Caco-2 (cell line): ENCODE results near the gene DSCAML1. TPM values are rescaled to one million over a fixed set of nuclear protein-coding genes. Genes with fewer than 3 reads are reported as not detected.

ENCODE experiments used
- BruUV-seq: library from RNA; stranded (reverse); fragments of 400-500 nt; replicated peaks from 2 replicates; lab custom pipeline; 2021; lab: Mats Ljungman, UMichigan
- CTCF ChIA-PET: fragments of 300-600 bp; sonication (Branson Sonifier 250); formaldehyde crosslinking; loops from one replicate; lab custom pipeline; 2022; ENCODE audit warnings: antibody characterized with exemption; lab: Charles Lee
- POLR2A ChIA-PET: fragments of 300-600 bp; sonication (Branson Sonifier 250); formaldehyde crosslinking; loops from one replicate; lab custom pipeline; 2022; ENCODE audit warnings: antibody characterized with exemption; lab: Charles Lee
- DNase-seq, 2 experiments: peaks; one replicate each; pipeline versions ENCODE4 v3.0.0 to v3.0.0-alpha.2; 2020 to 2022
- H3K27me3 ChIP-seq: replicated peaks from 2 replicates; pipeline ENCODE4 v1.6.0; 2011; ENCODE audit warnings: low read length; ENCODE audit not compliant: control insufficient read depth, insufficient read depth
- H3K36me3 ChIP-seq: 2 replicates; pipeline ENCODE4 v1.5.1; 2011; ENCODE audit warnings: low read length; ENCODE audit not compliant: control insufficient read depth, insufficient read depth
- H3K4me1 ChIP-seq: fragments of 250-450 bp; sonication (Bioruptor Pico); 2 replicates; pipeline ENCODE4 v1.5.1; 2020; ENCODE audit warnings: mild to moderate bottlenecking
- H3K4me3 ChIP-seq: 2 replicates; pipeline ENCODE4 v1.5.1; 2011; ENCODE audit warnings: low read depth, mild to moderate bottlenecking, control low read depth, low read length
- H3K9me3 ChIP-seq: fragments of 250-450 bp; sonication (Bioruptor Pico); 2 replicates; pipeline ENCODE4 v1.5.1; 2020; ENCODE audit warnings: mild to moderate bottlenecking, moderate library complexity
- H3K27ac Mint-ChIP-seq: one replicate; pipeline ENCODE4 v1.8.0; 2022; ENCODE audit warnings: mixed read lengths; ENCODE audit not compliant: unreplicated experiment
- H3K27me3 Mint-ChIP-seq: one replicate; pipeline ENCODE4 v1.8.0; 2022; ENCODE audit warnings: mixed read lengths; ENCODE audit not compliant: insufficient read depth, unreplicated experiment
- H3K36me3 Mint-ChIP-seq: one replicate; pipeline ENCODE4 v1.8.0; 2022; ENCODE audit warnings: mild to moderate bottlenecking, mixed read lengths; ENCODE audit not compliant: insufficient read depth, unreplicated experiment
- H3K4me1 Mint-ChIP-seq: one replicate; pipeline ENCODE4 v1.8.0; 2022; ENCODE audit warnings: low read depth, mixed read lengths; ENCODE audit not compliant: unreplicated experiment
- H3K4me3 Mint-ChIP-seq: one replicate; pipeline ENCODE4 v1.8.0; 2022; ENCODE audit warnings: mild to moderate bottlenecking, moderate library complexity, mixed read lengths; ENCODE audit not compliant: unreplicated experiment
- H3K9me3 Mint-ChIP-seq: one replicate; pipeline ENCODE4 v1.8.0; 2022; ENCODE audit warnings: mixed read lengths; ENCODE audit not compliant: unreplicated experiment
- intact Hi-C: fragments of 100-400 bp; cut with micrococcal nuclease; formaldehyde crosslinking; loops from one replicate; pipeline ENCODE4 v1.10.0; 2022; ENCODE audit not compliant: unreplicated experiment
- total RNA-seq: library from RNA; stranded (reverse); gene quantifications from 2 replicates; pipeline ENCODE4 v1.2.3, GENCODE V29; 2022
- TF ChIP-seq, protein P1 (sequence below), 2 experiments: fragments of 200-600 bp in 1 of 2; IDR thresholded peaks; 1 replicate in 1 of 2; 2 replicates in 1 of 2; pipeline versions ENCODE4 v1.5.1 to v1.8.0; 2011 to 2022; ENCODE audit warnings: antibody characterized with exemption in 1 of 2, control low read depth in 1 of 2, inconsistent platforms in 1 of 2, low read depth in 1 of 2, low read length in 1 of 2, mild to moderate bottlenecking in 1 of 2, moderate library complexity in 1 of 2; ENCODE audit not compliant: insufficient read depth in 1 of 2, severe bottlenecking in 1 of 2, unreplicated experiment in 1 of 2

DSCAML1 gene
- total RNA-seq, 1 experiment from 2014 or later, result not detected

DNA sequence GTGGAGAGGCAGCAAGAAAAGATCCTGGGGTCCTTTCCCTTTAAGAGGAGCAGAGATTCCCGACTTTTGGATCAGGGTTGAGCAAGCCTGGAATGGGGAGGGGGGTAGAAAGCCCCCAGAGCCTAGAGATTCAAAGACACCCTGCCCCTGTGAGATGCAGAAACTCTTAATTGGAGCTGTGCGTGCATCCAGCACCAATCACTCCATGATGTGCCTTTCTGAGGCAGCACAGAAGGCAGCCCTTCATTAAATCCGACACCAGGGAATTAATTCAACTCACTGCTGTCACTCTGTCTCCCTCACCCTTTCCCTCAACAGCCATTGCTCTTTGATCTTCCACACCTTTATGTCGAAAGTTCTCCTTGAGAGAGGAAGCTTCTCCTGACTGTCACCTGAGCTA lies 43.0 kb downstream of the DSCAML1 start:
- Mint-ChIP-seq H3K36me3 (no peaks in the 10 kb centered on the region), H3K4me3 (no peak overlapping the region), H3K4me1 (peaks cover 5% of the 10 kb centered on the region), H3K27me3 (peaks cover 11% of the 10 kb centered on the region), H3K27ac (no peak overlapping the region), H3K9me3 (no peaks in the 10 kb centered on the region)
- H3K36me3 ChIP-seq, result no peaks in the 10 kb centered on the region
- TF ChIP-seq, protein P1, sequence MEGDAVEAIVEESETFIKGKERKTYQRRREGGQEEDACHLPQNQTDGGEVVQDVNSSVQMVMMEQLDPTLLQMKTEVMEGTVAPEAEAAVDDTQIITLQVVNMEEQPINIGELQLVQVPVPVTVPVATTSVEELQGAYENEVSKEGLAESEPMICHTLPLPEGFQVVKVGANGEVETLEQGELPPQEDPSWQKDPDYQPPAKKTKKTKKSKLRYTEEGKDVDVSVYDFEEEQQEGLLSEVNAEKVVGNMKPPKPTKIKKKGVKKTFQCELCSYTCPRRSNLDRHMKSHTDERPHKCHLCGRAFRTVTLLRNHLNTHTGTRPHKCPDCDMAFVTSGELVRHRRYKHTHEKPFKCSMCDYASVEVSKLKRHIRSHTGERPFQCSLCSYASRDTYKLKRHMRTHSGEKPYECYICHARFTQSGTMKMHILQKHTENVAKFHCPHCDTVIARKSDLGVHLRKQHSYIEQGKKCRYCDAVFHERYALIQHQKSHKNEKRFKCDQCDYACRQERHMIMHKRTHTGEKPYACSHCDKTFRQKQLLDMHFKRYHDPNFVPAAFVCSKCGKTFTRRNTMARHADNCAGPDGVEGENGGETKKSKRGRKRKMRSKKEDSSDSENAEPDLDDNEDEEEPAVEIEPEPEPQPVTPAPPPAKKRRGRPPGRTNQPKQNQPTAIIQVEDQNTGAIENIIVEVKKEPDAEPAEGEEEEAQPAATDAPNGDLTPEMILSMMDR (IDR thresholded peaks at IDR 0.05; ENCODE audit: insufficient read depth in 1 of 2, low read depth in 1 of 2, low read length in 1 of 2, severe bottlenecking in 1 of 2, unreplicated experiment in 1 of 2), result no peak
- intact Hi-C loops, result no loop called here
- H3K4me1 ChIP-seq, result no peaks in the 10 kb centered on the region
- CTCF ChIA-PET, result interaction anchor here (1.6 kb wide), 1 partner anchor 328 kb away, joined by 4 read pairs; no protein-coding TSS in a partner anchor
- no TSS peak for BruUV-seq
- no peaks in the 10 kb centered on the region for H3K9me3 ChIP-seq
- H3K27me3 ChIP-seq, result no peaks in the 10 kb centered on the region; the same call in 1 of the 2 replicates
- H3K4me3 ChIP-seq, result no peak overlapping the region
- POLR2A ChIA-PET, result no interaction called here
- no peak for DNase-seq

GRCh38 chr11:117752721-117753237 lies 44.2 kb downstream of the DSCAML1 start:
- peaks cover 7% of the 10 kb centered on the region for H3K4me1 Mint-ChIP-seq
- H3K4me3 Mint-ChIP-seq, result no peak overlapping the region
- no peaks in the 10 kb centered on the region for H3K9me3 Mint-ChIP-seq
- ChIA-PET POLR2A (no interaction called here), CTCF (interaction anchor here (1.1 kb wide), 1 partner anchor 327 kb away, joined by 3 read pairs; no protein-coding TSS in a partner anchor)
- no peaks in the 10 kb centered on the region; the same call in 1 of the 2 replicates for H3K27me3 ChIP-seq
- H3K9me3 ChIP-seq, result no peaks in the 10 kb centered on the region
- no peak overlapping the region for H3K4me3 ChIP-seq
- intact Hi-C loops, result no loop called here
- no peaks in the 10 kb centered on the region for H3K4me1 ChIP-seq
- no peaks in the 10 kb centered on the region for H3K36me3 ChIP-seq
- TF ChIP-seq, protein P1 (IDR thresholded peaks at IDR 0.05; ENCODE audit: insufficient read depth in 1 of 2, low read depth in 1 of 2, low read length in 1 of 2, severe bottlenecking in 1 of 2, unreplicated experiment in 1 of 2), result no peak
- DNase-seq, result no peak
- BruUV-seq, result no TSS peak
- H3K27ac Mint-ChIP-seq, result no peak overlapping the region
- H3K27me3 Mint-ChIP-seq, result peaks cover 11% of the 10 kb centered on the region
- no peaks in the 10 kb centered on the region for H3K36me3 Mint-ChIP-seq

DNA sequence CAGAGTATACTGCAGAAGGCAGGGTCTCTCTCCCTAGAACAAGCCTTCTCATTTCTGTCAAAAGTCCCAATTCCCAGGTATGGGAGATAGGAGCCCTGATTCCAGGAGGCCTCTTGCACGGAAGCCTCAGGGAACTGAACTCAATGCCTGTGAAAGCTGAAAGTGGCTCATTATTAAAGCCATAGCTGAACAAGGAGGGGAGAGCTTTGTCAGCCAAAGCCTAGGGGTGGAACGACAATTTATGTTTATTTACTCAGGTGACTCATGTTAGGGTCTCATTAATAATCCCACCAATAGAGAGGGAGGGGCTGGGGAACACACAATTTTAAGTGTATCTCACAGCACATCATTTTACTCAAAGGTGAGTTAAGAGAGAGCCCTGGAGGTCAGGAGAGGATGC lies 44.9 kb downstream of the DSCAML1 start:
- POLR2A ChIA-PET, result no interaction called here
- CTCF ChIA-PET, result interaction anchor here (1.1 kb wide), 1 partner anchor 326 kb away, joined by 3 read pairs; no protein-coding TSS in a partner anchor
- peaks cover 11% of the 10 kb centered on the region for H3K27me3 Mint-ChIP-seq

More for the DNA sequence above, 44.9 kb downstream of the DSCAML1 start:
- Mint-ChIP-seq H3K4me1 (peaks cover 7% of the 10 kb centered on the region), H3K27ac (no peak overlapping the region), H3K36me3 (no peaks in the 10 kb centered on the region), H3K9me3 (no peaks in the 10 kb centered on the region), H3K4me3 (no peak overlapping the region)
- BruUV-seq, result no TSS peak
- TF ChIP-seq, protein P1 (IDR thresholded peaks at IDR 0.05; ENCODE audit: insufficient read depth in 1 of 2, low read depth in 1 of 2, low read length in 1 of 2, severe bottlenecking in 1 of 2, unreplicated experiment in 1 of 2), result no peak
- DNase-seq, result no peak
- intact Hi-C loops, result no loop called here
- Histone ChIP-seq H3K4me1 (no peaks in the 10 kb centered on the region), H3K9me3 (no peaks in the 10 kb centered on the region), H3K4me3 (no peak overlapping the region), H3K36me3 (no peaks in the 10 kb centered on the region), H3K27me3 (no peaks in the 10 kb centered on the region; the same call in 1 of the 2 replicates)
